ENCODE measurements around the gene TUBA3E. TPM values are rescaled to one million over a fixed set of nuclear protein-coding genes. Genes with fewer than 3 reads are reported as not detected.

TUBA3E gene
- total RNA-seq, 1 experiment from 2014 or later: not detected

Other genes with a start within 250 kb of the TUBA3E start
- not detected in 2 replicates for gene RAB6C, start 218.8 kb downstream of the TUBA3E start, total RNA-seq (2014; rRNA removed; shearing (Covaris generic))
- 0.11 TPM in 1 of 2 replicates, not detected in the other for gene POTEF, start 69.2 kb downstream of the TUBA3E start, total RNA-seq (2014; rRNA removed; shearing (Covaris generic))
- 1.3 and 2.9 TPM in 2 replicates for gene CCDC74B, start 53.3 kb downstream of the TUBA3E start, total RNA-seq (2014; rRNA removed; shearing (Covaris generic))
- gene SMPD4, start 16.8 kb downstream of the TUBA3E start, total RNA-seq (2014; rRNA removed; shearing (Covaris generic)): 12.8 and 16.1 TPM in 2 replicates
- 98.7 and 112 TPM in 2 replicates for gene MZT2B, start 16.2 kb downstream of the TUBA3E start, total RNA-seq (2014; rRNA removed; shearing (Covaris generic))
- gene IMP4, start 144.5 kb upstream of the TUBA3E start, total RNA-seq (2014; rRNA removed; shearing (Covaris generic)): 90.2 and 95.5 TPM in 2 replicates
- gene PTPN18, start 157.6 kb upstream of the TUBA3E start, total RNA-seq (2014; rRNA removed; shearing (Covaris generic)): 17.2 and 19.3 TPM in 2 replicates

All from SK-MEL-5 (cell line).